Measurements from ENCODE around the gene AP2M1.

GRCh38 chr3:184133840-184134745 lies 40.6 kb upstream of the AP2M1 start:
- TF ChIP-seq CTCF (IDR thresholded peaks at IDR 0.05) (peak in 1 of 6 experiments; percentile 8), POLR2A (IDR thresholded peaks at IDR 0.05) (peak; percentile 28 to 37)
